ENCODE measurements around the gene NOS1. TPM values are rescaled to one million over a fixed set of nuclear protein-coding genes. Genes with fewer than 3 reads are reported as not detected.

The NOS1 gene
- total and polyA plus RNA-seq, 2 of the 8 experiments (the other 6 are each of a cell fraction or from before 2014, with no cell fraction given), result 1.5 to 2.0 TPM

- no peak for TF ChIP-seq CHD2 (IDR thresholded peaks at IDR 0.05; ENCODE audit: low read length)
- TF ChIP-seq GTF2F1 (IDR thresholded peaks at IDR 0.05; ENCODE audit: borderline replicate concordance, low read depth, low read length), result no peak
Measured at GRCh38 chr12:117162633-117163032, 198.8 kb downstream of the NOS1 start (continued).

Data from H1 (cell line).